Measurements from ENCODE around the gene ACOT7. TPM values are rescaled to one million over a fixed set of nuclear protein-coding genes. Genes with fewer than 3 reads are reported as not detected.

ACOT7 gene
- total RNA-seq, 3 donors from 2014 or later = 9.4 to 12.8 (median 11.5) TPM

DNA sequence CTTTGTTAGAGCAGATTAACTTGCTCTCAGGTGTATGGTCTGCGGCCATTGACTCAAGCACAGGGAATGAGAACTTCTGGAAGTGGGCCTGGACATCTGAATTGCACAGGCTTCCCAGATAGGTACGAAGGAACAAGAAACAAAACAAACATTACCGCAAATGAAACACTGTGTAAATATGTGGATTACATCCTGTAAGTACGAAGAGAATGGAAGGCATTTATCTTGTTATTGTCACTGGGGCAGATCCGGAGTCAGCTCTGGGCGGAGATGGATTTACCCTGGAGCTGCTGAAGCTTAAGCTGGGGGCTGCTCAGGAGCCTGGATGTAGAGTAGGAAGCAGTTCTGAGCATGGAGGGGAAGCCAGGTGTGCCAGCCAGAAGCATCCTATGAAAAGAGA lies 19.3 kb upstream of the ACOT7 start:
- Histone ChIP-seq H3K4me3 (no peak overlapping the region), H3K4me1 (no peaks in the 10 kb centered on the region), H3K9me3 (no peaks in the 10 kb centered on the region), H3K27me3 (peaks cover 0 to 33% of the 10 kb centered on the region in 2 donors), H3K27ac (no peak overlapping the region), H3K36me3 (no peaks in the 10 kb centered on the region)
- TF ChIP-seq POLR2AphosphoS5 (IDR thresholded peaks at IDR 0.05) = no peak
- TF ChIP-seq, protein P1, sequence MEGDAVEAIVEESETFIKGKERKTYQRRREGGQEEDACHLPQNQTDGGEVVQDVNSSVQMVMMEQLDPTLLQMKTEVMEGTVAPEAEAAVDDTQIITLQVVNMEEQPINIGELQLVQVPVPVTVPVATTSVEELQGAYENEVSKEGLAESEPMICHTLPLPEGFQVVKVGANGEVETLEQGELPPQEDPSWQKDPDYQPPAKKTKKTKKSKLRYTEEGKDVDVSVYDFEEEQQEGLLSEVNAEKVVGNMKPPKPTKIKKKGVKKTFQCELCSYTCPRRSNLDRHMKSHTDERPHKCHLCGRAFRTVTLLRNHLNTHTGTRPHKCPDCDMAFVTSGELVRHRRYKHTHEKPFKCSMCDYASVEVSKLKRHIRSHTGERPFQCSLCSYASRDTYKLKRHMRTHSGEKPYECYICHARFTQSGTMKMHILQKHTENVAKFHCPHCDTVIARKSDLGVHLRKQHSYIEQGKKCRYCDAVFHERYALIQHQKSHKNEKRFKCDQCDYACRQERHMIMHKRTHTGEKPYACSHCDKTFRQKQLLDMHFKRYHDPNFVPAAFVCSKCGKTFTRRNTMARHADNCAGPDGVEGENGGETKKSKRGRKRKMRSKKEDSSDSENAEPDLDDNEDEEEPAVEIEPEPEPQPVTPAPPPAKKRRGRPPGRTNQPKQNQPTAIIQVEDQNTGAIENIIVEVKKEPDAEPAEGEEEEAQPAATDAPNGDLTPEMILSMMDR (IDR thresholded peaks at IDR 0.05) = no peak
- no peak for TF ChIP-seq POLR2A (IDR thresholded peaks at IDR 0.05)
- DNase-seq (ENCODE audit: low spot score in 2 of 2) = no peak
- intact Hi-C loops (cut with DNase I; ENCODE audit: low total_unique reads) = no loop called here

GRCh38 chr1:6410248-6410893 lies 16.8 kb upstream of the ACOT7 start:
- Histone ChIP-seq H3K9me3 (no peaks in the 10 kb centered on the region), H3K27ac (no peak overlapping the region), H3K27me3 (peaks cover 0 to 8% of the 10 kb centered on the region in 2 donors), H3K4me3 (no peak overlapping the region), H3K36me3 (no peaks in the 10 kb centered on the region), H3K4me1 (no peaks in the 10 kb centered on the region)
- DNase-seq (ENCODE audit: low spot score in 2 of 2) = no peak
- intact Hi-C loops (cut with DNase I; ENCODE audit: low total_unique reads) = loop anchor here (2.0 kb wide), 1 partner anchor 22 kb away; no protein-coding TSS in a partner anchor
- TF ChIP-seq, protein P1 (IDR thresholded peaks at IDR 0.05) = no peak
- no peak for TF ChIP-seq POLR2AphosphoS5 (IDR thresholded peaks at IDR 0.05)
- TF ChIP-seq POLR2A (IDR thresholded peaks at IDR 0.05) = no peak

DNA sequence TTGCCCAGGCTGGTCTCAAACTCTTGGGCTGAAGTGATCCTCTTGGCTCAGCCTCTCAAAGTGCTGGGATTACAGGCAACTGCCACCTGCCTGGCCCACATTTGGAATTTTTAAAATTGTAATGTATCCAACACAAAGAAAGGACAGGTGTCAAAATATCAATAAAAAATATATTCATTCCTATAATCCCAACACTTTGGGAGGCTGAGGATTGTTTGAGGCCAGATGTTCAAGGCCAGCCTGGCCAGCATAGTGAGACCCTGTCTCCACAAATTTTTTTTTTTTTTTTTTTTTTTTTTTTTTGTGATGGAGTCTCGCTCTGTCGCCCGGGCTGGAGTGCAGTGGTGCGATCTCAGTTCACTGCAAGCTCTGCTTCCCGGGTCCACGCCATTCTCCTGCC lies 16.2 kb upstream of the ACOT7 start:
- Histone ChIP-seq H3K4me1 (no peaks in the 10 kb centered on the region), H3K9me3 (no peaks in the 10 kb centered on the region), H3K36me3 (no peaks in the 10 kb centered on the region), H3K27me3 (peaks cover 0 to 5% of the 10 kb centered on the region in 2 donors), H3K27ac (no peak overlapping the region), H3K4me3 (no peak overlapping the region)
- DNase-seq (ENCODE audit: low spot score in 2 of 2) = no peak
- TF ChIP-seq POLR2A (IDR thresholded peaks at IDR 0.05) = no peak
- TF ChIP-seq, protein P1 (IDR thresholded peaks at IDR 0.05) = no peak
- no peak for TF ChIP-seq POLR2AphosphoS5 (IDR thresholded peaks at IDR 0.05)
- intact Hi-C loops (cut with DNase I; ENCODE audit: low total_unique reads) = loop anchor here (2.0 kb wide), 1 partner anchor 23 kb away; no protein-coding TSS in a partner anchor

DNA sequence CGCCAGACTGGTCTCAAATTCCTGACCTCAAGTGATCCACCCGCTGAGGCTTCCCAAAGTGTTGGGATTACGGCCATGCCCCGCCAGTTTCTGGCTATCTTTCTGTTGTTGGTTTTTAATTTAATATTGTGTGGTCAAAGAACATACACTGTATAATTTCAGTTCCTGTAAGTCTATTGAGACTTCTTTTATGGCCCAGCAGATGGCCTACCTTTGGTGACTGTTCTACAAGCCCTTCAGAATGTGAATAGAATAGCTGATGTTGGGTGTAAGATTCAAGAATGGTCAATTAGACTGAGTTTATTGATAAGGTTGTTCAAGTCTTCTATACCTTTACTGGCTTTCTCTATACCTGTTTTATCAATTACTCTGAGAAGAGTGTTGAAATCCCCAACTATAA lies 15.5 kb upstream of the ACOT7 start:
- no peak overlapping the region for H3K4me3 ChIP-seq
- no peak for TF ChIP-seq POLR2A (IDR thresholded peaks at IDR 0.05)
- TF ChIP-seq, protein P1 (IDR thresholded peaks at IDR 0.05) = no peak
- TF ChIP-seq POLR2AphosphoS5 (IDR thresholded peaks at IDR 0.05) = no peak
- H3K27me3 ChIP-seq = no peaks in the 10 kb centered on the region
- no peaks in the 10 kb centered on the region for H3K36me3 ChIP-seq
- H3K27ac ChIP-seq = no peak overlapping the region
- intact Hi-C loops (cut with DNase I; ENCODE audit: low total_unique reads) = no loop called here
- H3K9me3 ChIP-seq = no peaks in the 10 kb centered on the region
- no peaks in the 10 kb centered on the region for H3K4me1 ChIP-seq
- DNase-seq (ENCODE audit: low spot score in 2 of 2) = no peak

- DNase-seq (ENCODE audit: low spot score in 2 of 2) = no peak
- intact Hi-C loops (cut with DNase I; ENCODE audit: low total_unique reads) = no loop called here
- Histone ChIP-seq H3K4me3 (no peak overlapping the region), H3K9me3 (no peaks in the 10 kb centered on the region), H3K4me1 (no peaks in the 10 kb centered on the region), H3K36me3 (no peaks in the 10 kb centered on the region), H3K27me3 (no peaks in the 10 kb centered on the region), H3K27ac (no peak overlapping the region)
- no peak for TF ChIP-seq POLR2AphosphoS5 (IDR thresholded peaks at IDR 0.05)
- TF ChIP-seq, protein P1 (IDR thresholded peaks at IDR 0.05) = no peak
- no peak for TF ChIP-seq POLR2A (IDR thresholded peaks at IDR 0.05)
Observed at GRCh38 chr1:6408023-6408422, 14.5 kb upstream of the ACOT7 start.

All from breast epithelium (tissue), 4 donors.